Immature natural killer cell (primary cell): Measurements from ENCODE around the gene MACROD2. TPM values are rescaled to one million over a fixed set of nuclear protein-coding genes. Genes with fewer than 3 reads are reported as not detected.

Experiments used
- DNase-seq, 3 donors: peaks; one replicate each; pipeline ENCODE4 v3.0.0; 2022; ENCODE audit warnings: mixed read lengths in 1 of 3
- H3K27ac Mint-ChIP-seq, 6 donors: one replicate each; pipeline ENCODE4 v1.8.0; 2020; ENCODE audit warnings: mixed read lengths in 6 of 6, mild to moderate bottlenecking in 5 of 6, inconsistent platforms in 4 of 6, moderate library complexity in 3 of 6
- H3K27me3 Mint-ChIP-seq, 3 donors: one replicate each; pipeline ENCODE4 v1.8.0; 2020 to 2021; ENCODE audit warnings: low read depth in 3 of 3, mild to moderate bottlenecking in 3 of 3, mixed read lengths in 3 of 3, moderate library complexity in 3 of 3, inconsistent platforms in 1 of 3
- H3K36me3 Mint-ChIP-seq, 3 donors: one replicate each; pipeline ENCODE4 v1.8.0; 2020; ENCODE audit warnings: mixed read lengths in 3 of 3, inconsistent platforms in 2 of 3, mild to moderate bottlenecking in 2 of 3
- H3K4me1 Mint-ChIP-seq, 2 donors: one replicate each; pipeline ENCODE4 v1.8.0; 2020; ENCODE audit warnings: inconsistent platforms in 2 of 2, mild to moderate bottlenecking in 2 of 2, mixed read lengths in 2 of 2, moderate library complexity in 1 of 2
- H3K4me3 Mint-ChIP-seq, 5 donors: one replicate each; pipeline ENCODE4 v1.8.0; 2020; ENCODE audit warnings: mild to moderate bottlenecking in 5 of 5, mixed read lengths in 5 of 5, inconsistent platforms in 3 of 5, moderate library complexity in 3 of 5
- H3K9me3 Mint-ChIP-seq, 6 donors: one replicate each; pipeline ENCODE4 v1.8.0; 2020; ENCODE audit warnings: mild to moderate bottlenecking in 6 of 6, mixed read lengths in 6 of 6, inconsistent platforms in 4 of 6, moderate library complexity in 3 of 6
- polyA plus RNA-seq, 3 donors: library from polyadenylated mRNA; unstranded; fragments of 300-500 nt; fragmentation: Illumina TruSeq; gene quantifications; one replicate each; pipeline ENCODE4 v1.2.3, GENCODE V29; 2021

MACROD2 gene
- polyA plus RNA-seq, 3 donors from 2014 or later, result not detected

DNA sequence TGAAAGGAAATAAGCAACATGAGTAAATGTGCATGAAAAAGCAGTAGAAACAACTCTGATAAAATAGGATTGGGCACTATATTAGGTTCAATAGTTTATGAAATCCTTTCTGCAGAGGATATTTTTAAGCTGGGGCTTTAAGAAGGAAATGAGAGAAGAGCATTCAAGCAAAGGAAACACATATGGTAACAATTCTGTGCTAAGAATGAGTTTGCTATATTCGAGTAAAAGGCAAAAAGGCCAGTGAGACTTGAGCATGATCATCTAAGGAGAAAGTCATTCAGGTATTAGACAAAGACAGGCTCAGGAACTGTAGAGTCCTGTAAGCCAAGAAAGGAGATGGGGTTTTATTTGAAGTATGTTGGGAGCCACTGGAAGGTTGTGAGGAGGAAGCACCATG, 729.2 kb downstream of the MACROD2 start:
- H3K36me3 Mint-ChIP-seq, result no peaks in the 10 kb centered on the region
- no peak overlapping the region for H3K27ac Mint-ChIP-seq
- peaks cover 0 to 2% (median 0%) of the 10 kb centered on the region in 3 donors for H3K27me3 Mint-ChIP-seq

DNA sequence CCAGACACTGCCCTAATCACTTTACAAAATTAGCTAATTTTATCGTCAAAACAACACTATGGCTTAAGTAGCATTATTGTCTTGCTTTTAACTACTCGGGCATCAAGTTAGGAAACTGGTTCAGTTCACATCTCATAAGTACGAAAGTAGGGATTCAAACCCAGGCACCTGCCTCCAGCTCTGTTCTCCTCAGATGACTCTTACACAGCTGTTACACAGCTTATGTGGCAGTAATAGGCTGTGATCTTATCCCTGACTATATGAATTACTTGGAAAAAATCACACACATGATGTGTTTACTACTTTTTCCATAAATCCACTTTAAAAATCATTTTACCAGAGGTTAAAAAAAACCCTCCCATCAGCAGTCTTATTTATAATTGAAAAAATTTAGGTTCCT, 731.3 kb downstream of the MACROD2 start:
- no peaks in the 10 kb centered on the region for H3K4me1 Mint-ChIP-seq
- H3K4me3 Mint-ChIP-seq, result no peak overlapping the region
- H3K36me3 Mint-ChIP-seq, result no peaks in the 10 kb centered on the region
- peaks cover 0 to 2% (median 2%) of the 10 kb centered on the region in 3 donors for H3K27me3 Mint-ChIP-seq
- no peak overlapping the region for H3K27ac Mint-ChIP-seq
- DNase-seq, result no peak
- H3K9me3 Mint-ChIP-seq, result peaks cover 2 to 59% (median 16%) of the 10 kb centered on the region in 6 donors

More for the DNA sequence above, 729.2 kb downstream of the MACROD2 start:
- no peak overlapping the region for H3K4me3 Mint-ChIP-seq
- peaks cover 2 to 51% (median 15%) of the 10 kb centered on the region in 6 donors for H3K9me3 Mint-ChIP-seq
- no peak for DNase-seq
- no peaks in the 10 kb centered on the region for H3K4me1 Mint-ChIP-seq

GRCh38 chr20:14727485-14728150, 732.3 kb downstream of the MACROD2 start:
- H3K4me1 Mint-ChIP-seq, result no peaks in the 10 kb centered on the region
- H3K27ac Mint-ChIP-seq, result no peak overlapping the region
- no peak for DNase-seq
- peaks cover 0 to 2% (median 2%) of the 10 kb centered on the region in 3 donors for H3K27me3 Mint-ChIP-seq
- H3K36me3 Mint-ChIP-seq, result no peaks in the 10 kb centered on the region
- peaks cover 0 to 55% (median 13%) of the 10 kb centered on the region in 6 donors for H3K9me3 Mint-ChIP-seq
- no peak overlapping the region for H3K4me3 Mint-ChIP-seq

DNA sequence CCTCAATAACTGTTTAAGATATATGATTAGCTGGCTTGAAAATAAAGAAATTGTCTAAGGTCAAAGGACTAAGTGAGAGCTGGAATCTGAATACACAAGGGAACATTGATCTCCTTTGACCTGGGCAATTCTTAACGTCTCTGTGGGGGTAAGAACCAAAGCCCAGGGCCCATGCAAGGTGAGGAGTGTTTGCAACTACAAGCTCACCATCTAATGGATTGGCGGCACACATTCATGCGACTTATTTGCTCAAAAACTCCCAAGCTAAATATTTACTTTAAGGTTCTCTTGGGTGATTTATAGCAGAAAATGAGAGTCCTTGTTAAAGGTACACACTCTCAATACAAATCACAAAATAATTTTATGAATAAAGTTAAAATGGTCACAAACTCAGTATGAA, 734.1 kb downstream of the MACROD2 start:
- H3K9me3 Mint-ChIP-seq, result peaks cover 0 to 43% (median 10%) of the 10 kb centered on the region in 6 donors
- H3K27me3 Mint-ChIP-seq, result peaks cover 0 to 2% (median 0%) of the 10 kb centered on the region in 3 donors
- no peaks in the 10 kb centered on the region for H3K36me3 Mint-ChIP-seq
- H3K27ac Mint-ChIP-seq, result no peak overlapping the region
- no peak for DNase-seq
- H3K4me3 Mint-ChIP-seq, result no peak overlapping the region
- H3K4me1 Mint-ChIP-seq, result no peaks in the 10 kb centered on the region

GRCh38 chr20:14732343-14732742, 737.0 kb downstream of the MACROD2 start:
- H3K36me3 Mint-ChIP-seq, result no peaks in the 10 kb centered on the region
- peaks cover 0 to 2% (median 0%) of the 10 kb centered on the region in 3 donors for H3K27me3 Mint-ChIP-seq
- H3K4me3 Mint-ChIP-seq, result no peak overlapping the region
- H3K4me1 Mint-ChIP-seq, result no peaks in the 10 kb centered on the region
- no peak for DNase-seq
- H3K27ac Mint-ChIP-seq, result no peak overlapping the region
- peaks cover 0 to 42% (median 9%) of the 10 kb centered on the region in 6 donors for H3K9me3 Mint-ChIP-seq

DNA sequence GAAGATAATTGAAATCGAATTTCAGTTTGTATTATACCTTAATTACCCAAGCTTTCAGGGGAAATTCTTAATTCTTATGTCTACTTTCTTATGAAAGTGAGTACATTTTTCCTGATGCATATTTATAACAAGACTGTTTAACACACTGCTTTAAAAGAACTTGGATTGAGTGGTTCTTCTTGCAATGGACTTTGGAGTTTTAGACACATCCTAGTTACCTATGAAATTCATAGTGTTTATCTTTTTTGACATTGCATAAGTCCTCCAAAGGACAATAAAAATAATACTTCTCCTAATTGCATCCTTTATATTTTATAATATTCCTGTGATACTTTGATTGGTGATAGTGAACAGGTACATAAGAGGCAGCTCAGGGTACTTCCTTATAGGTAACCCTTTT, 737.7 kb downstream of the MACROD2 start:
- Mint-ChIP-seq H3K27ac (no peak overlapping the region), H3K9me3 (peaks cover 0 to 36% (median 9%) of the 10 kb centered on the region in 6 donors), H3K4me1 (no peaks in the 10 kb centered on the region), H3K27me3 (peaks cover 0 to 2% (median 0%) of the 10 kb centered on the region in 3 donors), H3K36me3 (no peaks in the 10 kb centered on the region), H3K4me3 (no peak overlapping the region)
- no peak for DNase-seq

- no peak for DNase-seq
- H3K9me3 Mint-ChIP-seq, result peaks cover 3 to 17% (median 9%) of the 10 kb centered on the region in 6 donors
- H3K27me3 Mint-ChIP-seq, result no peaks in the 10 kb centered on the region
- H3K36me3 Mint-ChIP-seq, result no peaks in the 10 kb centered on the region
- no peak overlapping the region for H3K27ac Mint-ChIP-seq
- no peak overlapping the region for H3K4me3 Mint-ChIP-seq
- H3K4me1 Mint-ChIP-seq, result no peaks in the 10 kb centered on the region
Observed at GRCh38 chr20:14740380-14740779, 745.1 kb downstream of the MACROD2 start.

DNA sequence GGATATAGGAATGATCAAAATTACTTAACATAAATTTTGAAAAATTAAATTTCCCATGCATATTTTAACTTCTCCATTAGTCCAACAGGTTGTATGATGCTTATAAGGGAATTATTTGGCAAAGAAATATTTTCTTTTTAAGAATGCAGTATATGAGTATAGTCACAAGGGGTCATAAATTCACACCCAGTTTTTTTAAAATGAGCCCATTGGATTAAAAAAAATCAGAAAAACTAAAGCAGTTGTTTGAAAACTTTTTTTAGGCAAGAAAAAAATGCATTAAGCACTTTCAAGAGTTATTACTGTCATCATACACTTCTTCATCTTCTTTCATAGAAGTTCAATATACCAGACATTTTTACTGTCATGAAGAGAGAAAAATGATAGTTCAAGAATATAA, 746.3 kb downstream of the MACROD2 start:
- H3K27ac Mint-ChIP-seq, result no peak overlapping the region
- no peak for DNase-seq
- H3K36me3 Mint-ChIP-seq, result no peaks in the 10 kb centered on the region
- H3K4me3 Mint-ChIP-seq, result no peak overlapping the region
- H3K4me1 Mint-ChIP-seq, result no peaks in the 10 kb centered on the region
- H3K9me3 Mint-ChIP-seq, result peaks cover 6 to 21% (median 10%) of the 10 kb centered on the region in 6 donors
- no peaks in the 10 kb centered on the region for H3K27me3 Mint-ChIP-seq

- Mint-ChIP-seq H3K27ac (no peak overlapping the region), H3K4me1 (no peaks in the 10 kb centered on the region), H3K9me3 (peaks cover 5 to 39% (median 20%) of the 10 kb centered on the region in 6 donors), H3K36me3 (no peaks in the 10 kb centered on the region), H3K27me3 (no peaks in the 10 kb centered on the region), H3K4me3 (no peak overlapping the region)
- no peak for DNase-seq
Observed at GRCh38 chr20:14744723-14745122, 749.4 kb downstream of the MACROD2 start.

DNA sequence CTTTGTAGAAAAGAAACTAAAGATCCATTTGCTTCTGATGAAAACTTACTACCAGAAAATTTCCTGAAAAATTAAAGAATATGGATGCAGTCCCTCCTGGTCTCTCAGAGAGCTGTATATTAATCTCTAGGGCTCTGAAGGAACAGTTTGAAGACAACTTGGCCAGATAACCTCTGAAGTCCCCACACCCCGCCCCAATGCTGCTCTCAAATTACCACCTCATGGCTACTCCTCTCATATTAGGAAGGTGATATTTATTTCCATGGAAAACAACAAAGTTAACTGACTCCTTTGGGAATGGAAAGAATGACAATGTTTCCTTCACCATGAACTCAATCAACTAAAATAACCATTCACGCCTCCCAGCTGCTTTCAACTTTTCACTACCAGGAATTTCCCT, 750.5 kb downstream of the MACROD2 start:
- Mint-ChIP-seq H3K4me3 (no peak overlapping the region), H3K9me3 (peaks cover 5 to 40% (median 20%) of the 10 kb centered on the region in 6 donors), H3K4me1 (no peaks in the 10 kb centered on the region)

GRCh38 chr20:14751191-14751590, 755.9 kb downstream of the MACROD2 start:
- Mint-ChIP-seq H3K9me3 (peaks cover 2 to 67% (median 29%) of the 10 kb centered on the region in 6 donors), H3K36me3 (no peaks in the 10 kb centered on the region), H3K4me3 (no peak overlapping the region), H3K27me3 (peaks cover 0 to 1% (median 0%) of the 10 kb centered on the region in 3 donors), H3K27ac (no peak overlapping the region), H3K4me1 (no peaks in the 10 kb centered on the region)
- no peak for DNase-seq

More for the DNA sequence above, 750.5 kb downstream of the MACROD2 start:
- Mint-ChIP-seq H3K27me3 (no peaks in the 10 kb centered on the region), H3K27ac (no peak overlapping the region), H3K36me3 (no peaks in the 10 kb centered on the region)
- no peak for DNase-seq

DNA sequence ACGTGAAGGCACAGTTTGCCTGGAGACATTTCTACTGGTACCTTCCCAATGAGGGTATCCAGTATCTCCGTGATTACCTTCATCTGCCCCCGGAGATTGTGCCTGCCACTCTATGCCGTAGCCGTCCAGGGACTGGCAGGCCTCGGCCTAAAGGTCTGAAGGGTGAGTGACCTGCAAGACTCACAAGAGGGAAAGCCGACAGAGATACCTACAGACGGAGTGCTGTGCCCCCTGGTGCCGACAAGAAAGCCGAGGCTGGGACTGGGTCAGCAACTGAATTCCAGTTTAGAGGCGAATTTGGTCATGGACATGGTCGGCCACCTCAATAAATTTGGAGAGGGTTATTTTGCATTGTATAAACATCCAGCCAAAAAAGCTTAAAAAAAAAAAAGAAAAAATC, 762.4 kb downstream of the MACROD2 start:
- H3K36me3 Mint-ChIP-seq, result no peaks in the 10 kb centered on the region
- no peak overlapping the region for H3K27ac Mint-ChIP-seq
- H3K4me1 Mint-ChIP-seq, result no peaks in the 10 kb centered on the region
- no peak overlapping the region for H3K4me3 Mint-ChIP-seq
- peaks cover 8 to 64% (median 17%) of the 10 kb centered on the region in 6 donors for H3K9me3 Mint-ChIP-seq
- no peak for DNase-seq
- H3K27me3 Mint-ChIP-seq, result no peaks in the 10 kb centered on the region

DNA sequence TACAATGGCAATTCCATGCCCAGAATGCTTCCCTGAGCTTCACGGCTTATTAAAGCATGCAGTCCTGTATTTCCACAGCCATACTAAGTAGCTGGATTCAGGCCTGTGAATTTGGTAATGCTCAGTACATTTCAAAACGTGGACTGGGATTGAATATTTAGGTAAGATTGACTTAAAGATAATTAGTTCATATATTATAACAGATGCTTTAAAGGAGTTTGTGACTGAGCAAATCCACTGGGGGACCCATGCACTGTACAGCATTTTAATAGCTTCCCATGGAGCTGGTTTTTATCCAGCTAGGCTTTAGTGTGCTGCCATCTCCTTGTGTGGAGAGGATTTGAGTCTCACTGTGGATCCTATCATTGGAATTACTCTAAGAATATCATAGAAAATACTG, 763.0 kb downstream of the MACROD2 start:
- Mint-ChIP-seq H3K27ac (no peak overlapping the region), H3K27me3 (no peaks in the 10 kb centered on the region), H3K36me3 (no peaks in the 10 kb centered on the region), H3K9me3 (peaks cover 10 to 60% (median 17%) of the 10 kb centered on the region in 6 donors), H3K4me1 (no peaks in the 10 kb centered on the region), H3K4me3 (no peak overlapping the region)
- no peak for DNase-seq

DNA sequence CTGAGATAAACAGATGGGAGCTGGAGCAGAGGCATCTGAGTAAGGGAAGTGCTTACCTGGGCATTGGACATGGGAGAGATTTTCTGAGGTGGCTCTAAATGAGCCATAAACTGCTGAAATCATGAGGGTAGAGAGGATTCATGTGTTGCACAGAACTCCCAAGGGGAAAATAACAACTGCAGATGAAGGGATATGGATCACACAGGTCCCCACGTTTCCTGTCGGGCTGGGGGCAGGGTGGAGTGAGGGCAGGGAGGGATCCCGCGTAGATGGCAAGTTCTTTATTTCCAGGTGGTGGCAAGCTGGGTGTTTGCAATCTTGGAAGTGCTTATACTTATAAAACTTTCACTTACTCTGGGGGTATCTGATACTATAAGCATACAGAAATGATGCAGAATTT, 764.7 kb downstream of the MACROD2 start:
- Mint-ChIP-seq H3K36me3 (no peaks in the 10 kb centered on the region), H3K4me3 (no peak overlapping the region), H3K4me1 (no peaks in the 10 kb centered on the region), H3K9me3 (peaks cover 5 to 52% (median 13%) of the 10 kb centered on the region in 6 donors), H3K27me3 (no peaks in the 10 kb centered on the region), H3K27ac (no peak overlapping the region)
- DNase-seq, result no peak

DNA sequence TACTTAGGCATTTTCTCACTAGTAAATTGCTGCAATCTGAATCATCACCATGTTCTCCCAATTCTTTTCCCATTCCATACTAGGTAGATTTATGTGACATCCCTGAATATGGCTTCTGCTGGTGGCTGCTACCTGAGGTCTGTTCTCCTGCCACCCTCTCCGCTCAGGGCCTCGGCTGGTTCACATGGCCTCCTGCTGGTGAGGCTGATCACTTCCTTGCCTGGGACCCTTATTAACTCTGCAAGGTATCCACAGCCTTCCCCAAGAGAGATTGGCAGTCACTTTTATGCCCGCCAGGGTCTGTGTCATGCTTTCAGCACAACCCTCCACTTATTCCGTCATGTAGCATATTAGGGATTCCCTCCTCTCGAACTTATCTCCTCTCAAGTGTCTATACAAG, 766.6 kb downstream of the MACROD2 start:
- no peak overlapping the region for H3K4me3 Mint-ChIP-seq
- H3K27me3 Mint-ChIP-seq, result no peaks in the 10 kb centered on the region
- H3K4me1 Mint-ChIP-seq, result no peaks in the 10 kb centered on the region
- H3K9me3 Mint-ChIP-seq, result peaks cover 4 to 53% (median 12%) of the 10 kb centered on the region in 6 donors
- no peak overlapping the region for H3K27ac Mint-ChIP-seq
- DNase-seq, result no peak
- no peaks in the 10 kb centered on the region for H3K36me3 Mint-ChIP-seq
